Activated CD8-positive, alpha-beta T cell treated with anti-CD3 and anti-CD28 coated beads for 36 hours (primary cell): ENCODE results near the gene SLC13A5. TPM values are rescaled to one million over a fixed set of nuclear protein-coding genes. Genes with fewer than 3 reads are reported as not detected.

Experiments used
- ATAC-seq: fragments of 200-7000 bp; cut with Tn5 transposase; one replicate; pipeline ENCODE4 v1.10.0; 2021; ENCODE audit warnings: mild to moderate bottlenecking, moderate library complexity
- CTCF ChIA-PET: fragments of 350-600 bp; sonication (Branson Sonifier 250); formaldehyde crosslinking; loops from one replicate; lab custom pipeline; 2021; ENCODE audit warnings: antibody characterized with exemption; lab: Charles Lee
- POLR2A ChIA-PET: fragments of 350-600 bp; sonication (Branson Sonifier 250); formaldehyde crosslinking; loops from one replicate; lab custom pipeline; 2021; ENCODE audit warnings: antibody characterized with exemption; lab: Charles Lee
- DNase-seq: peaks from one replicate; pipeline ENCODE4 v3.0.0-alpha.2; 2020
- H3K27ac Mint-ChIP-seq: one replicate; pipeline ENCODE4 v1.8.0; 2021; ENCODE audit warnings: mild to moderate bottlenecking, mixed read lengths
- H3K27me3 Mint-ChIP-seq: one replicate; pipeline ENCODE4 v1.8.0; 2021; ENCODE audit warnings: mixed read lengths
- H3K36me3 Mint-ChIP-seq: one replicate; pipeline ENCODE4 v1.8.0; 2021; ENCODE audit warnings: low read depth, mixed read lengths
- H3K4me1 Mint-ChIP-seq: one replicate; pipeline ENCODE4 v1.8.0; 2021; ENCODE audit warnings: low read depth, mixed read lengths
- H3K4me3 Mint-ChIP-seq: one replicate; pipeline ENCODE4 v1.8.0; 2021; ENCODE audit warnings: mild to moderate bottlenecking, moderate library complexity, mixed read lengths
- H3K9me3 Mint-ChIP-seq: one replicate; pipeline ENCODE4 v1.8.0; 2021; ENCODE audit warnings: mixed read lengths
- intact Hi-C: fragments of 100-400 bp; cut with micrococcal nuclease; formaldehyde crosslinking; loops from one replicate; pipeline ENCODE4 v1.10.0; 2022
- total RNA-seq, 2 experiments: library from RNA; stranded (reverse); gene quantifications; one replicate each; pipeline ENCODE4 v1.2.3, GENCODE V29; 2021
- TF ChIP-seq, protein P1 (sequence below): fragments of 200-600 bp; IDR thresholded peaks from one replicate; pipeline ENCODE4 v1.8.0; 2022; ENCODE audit warnings: antibody characterized with exemption, mild to moderate bottlenecking

SLC13A5 gene
- total RNA-seq, 2 experiments from 2014 or later, result not detected

DNA sequence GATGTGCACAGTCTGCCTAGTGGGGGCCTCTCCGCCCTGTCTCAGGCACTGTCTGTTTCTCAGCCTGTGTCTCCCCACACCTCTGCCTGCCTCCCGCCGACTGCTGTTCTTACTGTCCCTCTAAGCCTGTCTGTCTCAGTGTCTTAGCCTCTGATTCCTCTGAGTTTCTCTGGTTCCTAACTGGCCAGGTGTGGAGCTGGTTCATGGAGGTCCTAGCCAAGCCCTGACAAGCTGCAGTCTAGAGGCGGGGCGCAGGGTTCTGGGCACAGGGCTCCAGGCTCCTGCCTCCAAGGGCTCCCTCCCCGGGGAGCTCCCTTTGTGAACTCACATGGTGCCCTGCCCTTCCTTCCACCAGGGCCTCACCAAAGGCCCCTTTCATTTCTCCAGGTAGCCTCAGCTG, 42.2 kb downstream of the SLC13A5 start:
- H3K9me3 Mint-ChIP-seq, result no peaks in the 10 kb centered on the region
- no peak overlapping the region for H3K4me3 Mint-ChIP-seq
- no peak for ATAC-seq
- ChIA-PET POLR2A (no interaction called here), CTCF (interaction anchor here (1.1 to 1.2 kb wide), 2 partner anchors 199 to 333 kb away, joined by 3 read pairs; no protein-coding TSS in a partner anchor)
- no peak for DNase-seq
- H3K4me1 Mint-ChIP-seq, result peaks cover 13% of the 10 kb centered on the region
- intact Hi-C loops, result no loop called here
- H3K27me3 Mint-ChIP-seq, result no peaks in the 10 kb centered on the region
- TF ChIP-seq, protein P1, sequence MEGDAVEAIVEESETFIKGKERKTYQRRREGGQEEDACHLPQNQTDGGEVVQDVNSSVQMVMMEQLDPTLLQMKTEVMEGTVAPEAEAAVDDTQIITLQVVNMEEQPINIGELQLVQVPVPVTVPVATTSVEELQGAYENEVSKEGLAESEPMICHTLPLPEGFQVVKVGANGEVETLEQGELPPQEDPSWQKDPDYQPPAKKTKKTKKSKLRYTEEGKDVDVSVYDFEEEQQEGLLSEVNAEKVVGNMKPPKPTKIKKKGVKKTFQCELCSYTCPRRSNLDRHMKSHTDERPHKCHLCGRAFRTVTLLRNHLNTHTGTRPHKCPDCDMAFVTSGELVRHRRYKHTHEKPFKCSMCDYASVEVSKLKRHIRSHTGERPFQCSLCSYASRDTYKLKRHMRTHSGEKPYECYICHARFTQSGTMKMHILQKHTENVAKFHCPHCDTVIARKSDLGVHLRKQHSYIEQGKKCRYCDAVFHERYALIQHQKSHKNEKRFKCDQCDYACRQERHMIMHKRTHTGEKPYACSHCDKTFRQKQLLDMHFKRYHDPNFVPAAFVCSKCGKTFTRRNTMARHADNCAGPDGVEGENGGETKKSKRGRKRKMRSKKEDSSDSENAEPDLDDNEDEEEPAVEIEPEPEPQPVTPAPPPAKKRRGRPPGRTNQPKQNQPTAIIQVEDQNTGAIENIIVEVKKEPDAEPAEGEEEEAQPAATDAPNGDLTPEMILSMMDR, result no peak
- no peak overlapping the region for H3K27ac Mint-ChIP-seq
- H3K36me3 Mint-ChIP-seq, result no peaks in the 10 kb centered on the region

DNA sequence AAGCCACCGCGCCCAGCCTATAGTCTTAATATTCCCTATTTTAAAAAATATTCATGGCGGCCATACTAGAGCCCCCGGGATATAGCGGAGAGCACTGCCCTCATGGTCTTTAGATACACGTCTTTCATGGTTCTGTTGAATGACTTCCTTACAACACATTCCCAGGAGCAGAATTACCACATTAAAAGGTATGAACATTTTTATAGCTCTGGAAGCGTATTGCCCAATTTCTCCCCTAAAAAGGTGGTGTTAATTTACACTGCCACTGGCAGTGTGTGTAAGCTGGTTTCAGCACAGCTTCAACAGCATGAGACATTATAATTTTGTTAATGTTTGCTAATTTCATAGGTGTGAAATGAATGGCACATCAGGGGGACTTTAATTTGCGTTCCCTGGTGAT, 42.6 kb downstream of the SLC13A5 start:
- POLR2A ChIA-PET, result interaction anchor here (0.9 kb wide), 1 partner anchor 8 kb away, joined by 3 read pairs; no protein-coding TSS in a partner anchor
- no peaks in the 10 kb centered on the region for H3K9me3 Mint-ChIP-seq
- H3K27ac Mint-ChIP-seq, result no peak overlapping the region
- intact Hi-C loops, result no loop called here
- no peaks in the 10 kb centered on the region for H3K36me3 Mint-ChIP-seq
- DNase-seq (no peak), ATAC-seq (no peak)
- TF ChIP-seq, protein P1, result no peak
- CTCF ChIA-PET, result interaction anchor here (1.1 to 1.2 kb wide), 2 partner anchors 199 to 334 kb away, joined by 3 read pairs; no protein-coding TSS in a partner anchor
- no peak overlapping the region for H3K4me3 Mint-ChIP-seq
- no peaks in the 10 kb centered on the region for H3K27me3 Mint-ChIP-seq
- peaks cover 15% of the 10 kb centered on the region for H3K4me1 Mint-ChIP-seq

DNA sequence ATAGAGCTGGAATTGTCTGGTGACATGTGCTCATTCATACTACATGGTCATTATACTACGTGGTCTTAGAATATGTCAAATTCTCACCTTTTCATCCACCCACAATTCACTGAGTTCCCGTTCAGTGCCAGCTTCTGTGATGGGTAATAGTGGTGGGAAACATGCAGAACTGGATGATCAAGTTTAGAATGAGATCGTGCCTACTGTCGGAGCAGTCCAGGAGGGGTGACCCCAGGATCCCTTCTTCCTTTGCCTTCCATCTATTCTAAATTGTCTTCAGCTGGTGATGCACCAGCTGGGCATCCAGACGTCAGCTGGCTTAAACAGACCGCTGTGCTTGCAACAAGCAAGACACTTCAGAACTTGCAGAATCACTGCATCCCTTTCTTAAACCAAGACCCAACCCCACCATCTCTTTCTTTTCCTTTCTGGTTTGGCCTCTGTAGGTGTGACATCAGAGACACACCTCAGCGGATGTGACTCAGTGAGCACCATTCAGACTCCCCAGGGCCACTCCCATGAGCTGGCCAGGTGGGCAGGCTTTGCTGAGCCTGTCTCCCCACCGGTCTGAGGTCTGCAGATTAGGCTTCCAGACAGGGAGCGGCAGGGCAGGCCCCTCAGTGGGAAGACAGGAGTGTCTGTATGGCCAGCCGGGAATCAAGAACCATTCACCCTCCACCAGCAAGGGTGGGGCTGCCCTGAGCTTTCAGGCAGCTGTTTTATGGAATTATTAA, 43.5 kb downstream of the SLC13A5 start:
- DNase-seq, result no peak
- ChIA-PET CTCF (interaction anchor here (1.2 to 1.8 kb wide), 2 partner anchors 32 to 174 kb away, joined by 3 to 6 read pairs; no protein-coding TSS in a partner anchor), POLR2A (interaction anchor here (0.9 kb wide), 1 partner anchor 9 kb away, joined by 3 read pairs; no protein-coding TSS in a partner anchor)
- H3K9me3 Mint-ChIP-seq, result no peaks in the 10 kb centered on the region
- H3K27ac Mint-ChIP-seq, result no peak overlapping the region
- TF ChIP-seq, protein P1, result no peak
- intact Hi-C loops, result no loop called here
- no peaks in the 10 kb centered on the region for H3K27me3 Mint-ChIP-seq
- peaks cover 15% of the 10 kb centered on the region for H3K4me1 Mint-ChIP-seq
- no peak overlapping the region for H3K4me3 Mint-ChIP-seq
- H3K36me3 Mint-ChIP-seq, result no peaks in the 10 kb centered on the region
- ATAC-seq, result peak; percentile 48

DNA sequence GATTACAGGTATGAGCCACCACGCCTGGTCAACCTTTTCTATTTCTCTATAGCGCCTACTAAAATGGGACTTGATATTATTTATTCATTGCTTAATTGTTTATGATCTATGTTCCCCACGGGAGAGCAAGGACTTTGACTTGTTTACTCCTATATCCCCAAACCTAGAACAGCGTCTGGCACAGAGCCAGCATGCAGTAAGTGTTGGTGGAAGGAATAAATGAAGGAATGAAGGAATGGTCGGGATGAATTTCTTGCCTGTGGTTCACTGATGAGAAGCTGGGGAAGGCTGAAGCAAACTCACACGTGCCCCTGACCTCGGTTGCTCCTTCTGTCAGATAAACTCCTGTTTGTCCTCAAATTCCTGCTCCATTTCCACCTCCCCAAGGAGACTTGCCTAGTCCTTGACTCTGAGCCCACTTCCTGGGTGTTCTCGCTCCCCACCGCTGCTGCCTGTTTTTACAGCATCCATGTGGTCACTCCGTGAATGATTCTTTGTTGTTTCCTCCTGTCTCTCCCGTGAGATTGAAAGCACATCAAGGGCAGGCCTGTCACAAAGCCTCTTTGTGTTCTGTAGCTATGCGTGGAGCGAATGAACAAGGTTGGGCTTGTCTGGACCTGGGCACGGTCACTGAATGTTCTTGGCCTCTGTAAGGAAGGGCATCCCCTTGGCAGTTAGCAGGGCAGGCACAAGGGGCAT, 44.3 kb downstream of the SLC13A5 start:
- no peak overlapping the region for H3K4me3 Mint-ChIP-seq
- ChIA-PET POLR2A (no interaction called here), CTCF (interaction anchor here (1.2 to 1.8 kb wide), 2 partner anchors 33 to 174 kb away, joined by 3 to 6 read pairs; no protein-coding TSS in a partner anchor)
- intact Hi-C loops, result no loop called here
- no peak for DNase-seq
- no peak overlapping the region for H3K27ac Mint-ChIP-seq
- H3K36me3 Mint-ChIP-seq, result no peaks in the 10 kb centered on the region
- ATAC-seq, result no peak
- H3K4me1 Mint-ChIP-seq, result peaks cover 15% of the 10 kb centered on the region
- TF ChIP-seq, protein P1, result no peak
- no peaks in the 10 kb centered on the region for H3K9me3 Mint-ChIP-seq
- H3K27me3 Mint-ChIP-seq, result no peaks in the 10 kb centered on the region
